GM03348 (cell line): ENCODE data around the gene NMT1.

Experiments
- DNase-seq: peaks from one replicate; pipeline ENCODE4 v3.0.0; 2012; ENCODE audit warnings: low spot score

Gene NMT1

GRCh38 chr17:45104907-45105624 lies 43.9 kb downstream of the NMT1 start:
- no peak for DNase-seq

GRCh38 chr17:45106096-45106495 lies 45.0 kb downstream of the NMT1 start:
- DNase-seq: no peak

- no peak for DNase-seq
Measured at GRCh38 chr17:45106582-45106981, 45.5 kb downstream of the NMT1 start.

- DNase-seq: no peak
Measured at GRCh38 chr17:45107293-45108010, 46.3 kb downstream of the NMT1 start.

GRCh38 chr17:45108051-45108450 lies 46.9 kb downstream of the NMT1 start:
- DNase-seq: no peak

- DNase-seq: no peak
Measured at GRCh38 chr17:45108595-45109521, 47.7 kb downstream of the NMT1 start.

GRCh38 chr17:45110676-45111611 lies 49.8 kb downstream of the NMT1 start:
- DNase-seq: no peak

- no peak for DNase-seq
Measured at GRCh38 chr17:45111850-45112249, 50.7 kb downstream of the NMT1 start.

- DNase-seq: no peak
Measured at GRCh38 chr17:45112559-45113423, 51.7 kb downstream of the NMT1 start.

GRCh38 chr17:45113424-45113754 lies 52.3 kb downstream of the NMT1 start:
- no peak for DNase-seq

- DNase-seq: no peak
Measured at GRCh38 chr17:45114117-45114932, 53.2 kb downstream of the NMT1 start.

GRCh38 chr17:45115015-45115625 lies 54.0 kb downstream of the NMT1 start:
- no peak for DNase-seq

GRCh38 chr17:45115871-45116270 lies 54.8 kb downstream of the NMT1 start:
- DNase-seq: no peak

GRCh38 chr17:45116434-45117016 lies 55.4 kb downstream of the NMT1 start:
- DNase-seq: no peak

- no peak for DNase-seq
Measured at GRCh38 chr17:45117334-45117733, 56.2 kb downstream of the NMT1 start.

- no peak for DNase-seq
Measured at GRCh38 chr17:45117848-45118646, 56.9 kb downstream of the NMT1 start.

- DNase-seq: no peak
Measured at GRCh38 chr17:45118691-45119090, 57.6 kb downstream of the NMT1 start.

GRCh38 chr17:45119964-45120363 lies 58.8 kb downstream of the NMT1 start:
- DNase-seq: no peak
